Progenitor cell of endocrine pancreas (in vitro differentiated cells): ENCODE data around the gene DRAM2. TPM values are rescaled to one million over a fixed set of nuclear protein-coding genes. Genes with fewer than 3 reads are reported as not detected.

Experiments used
- DNase-seq: peaks from one replicate; pipeline ENCODE4 v3.0.0; 2021; ENCODE audit warnings: low spot score; ENCODE audit not compliant: unreplicated experiment
- H3K27ac Mint-ChIP-seq: 2 replicates; pipeline ENCODE4 v1.8.0; 2021; ENCODE audit warnings: mild to moderate bottlenecking, moderate library complexity, mixed read lengths
- H3K27me3 Mint-ChIP-seq: 2 replicates; pipeline ENCODE4 v1.8.0; 2021; ENCODE audit warnings: mixed read lengths
- H3K36me3 Mint-ChIP-seq: 2 replicates; pipeline ENCODE4 v1.8.0; 2022; ENCODE audit warnings: mixed read lengths; ENCODE audit not compliant: insufficient read depth
- H3K4me1 Mint-ChIP-seq: 2 replicates; pipeline ENCODE4 v1.8.0; 2021; ENCODE audit warnings: low read depth, mixed read lengths
- H3K4me3 Mint-ChIP-seq: 2 replicates; pipeline ENCODE4 v1.8.0; 2021; ENCODE audit warnings: low read depth, mild to moderate bottlenecking, moderate library complexity, mixed read lengths
- H3K9me3 Mint-ChIP-seq: 2 replicates; pipeline ENCODE4 v1.8.0; 2021; ENCODE audit warnings: low read depth, mixed read lengths
- CTCF ChIP-seq: fragments of 200-600 bp; sonication (generic); IDR thresholded peaks from one replicate; pipeline ENCODE4 v1.5.0; 2021; ENCODE audit warnings: antibody characterized with exemption, mild to moderate bottlenecking; ENCODE audit not compliant: unreplicated experiment
- long read RNA-seq: library from polyadenylated mRNA; unstranded; transcript quantifications from one replicate; pipeline ENCODE4 v2.0.0, GENCODE V29; 2020
- total RNA-seq: library from RNA; stranded (reverse); gene quantifications from 2 replicates; pipeline ENCODE4 v1.2.1, GENCODE V29; 2021

Gene DRAM2
- total RNA-seq = 34.4 and 35.4 TPM in 2 replicates
- long read RNA-seq, transcript DRAM2-208 (9 exons, 1,872 nt) = major isoform, 36 of 150 reads
- long read RNA-seq, transcript DRAM2-201 (9 exons, 2,246 nt) = minor isoform, 7 of 150 reads
- long read RNA-seq, partial matches to known transcripts = 8 of 150 reads
- long read RNA-seq, other reads (novel, unspliced or antisense) = 99 of 150 reads

GRCh38 chr1:111139956-111140679, at the start of gene DRAM2, which contains the start of gene CEPT1:
Gene DRAM2 (minus strand): TSS chr1:111140093. CDS start chr1:111131554, 8,539 bp downstream.
Gene CEPT1 (plus strand): TSS chr1:111140223. CDS start chr1:111147715, 7,492 bp downstream.
- Mint-ChIP-seq H3K4me3 (peak within 1 kb of the TSS; percentile 98), H3K36me3 (peaks cover 3% of the 10 kb centered on the region), H3K27me3 (no peaks in the 10 kb centered on the region), H3K9me3 (no peaks in the 10 kb centered on the region), H3K4me1 (peaks cover 24% of the 10 kb centered on the region), H3K27ac (peak within 1 kb of the TSS; percentile 99)
- peak; percentile 89 for DNase-seq
- no peak for TF ChIP-seq CTCF

- Mint-ChIP-seq H3K27ac (no peak overlapping the region), H3K4me1 (no peaks in the 10 kb centered on the region), H3K9me3 (no peaks in the 10 kb centered on the region), H3K4me3 (no peak overlapping the region), H3K27me3 (no peaks in the 10 kb centered on the region), H3K36me3 (peaks cover 21% of the 10 kb centered on the region)
- no peak for DNase-seq
- no peak for TF ChIP-seq CTCF
These were observed 44.8 kb upstream of the DRAM2 start for GRCh38 chr1:111184663-111185062.

- TF ChIP-seq CTCF = no peak
- peaks cover 13% of the 10 kb centered on the region for H3K36me3 Mint-ChIP-seq
These were observed 43.6 kb upstream of the DRAM2 start for GRCh38 chr1:111183308-111184069.

GRCh38 chr1:111182052-111182451, 42.2 kb upstream of the DRAM2 start:
- Mint-ChIP-seq H3K4me3 (no peak overlapping the region), H3K27ac (no peak overlapping the region), H3K27me3 (no peaks in the 10 kb centered on the region), H3K4me1 (no peaks in the 10 kb centered on the region), H3K9me3 (no peaks in the 10 kb centered on the region), H3K36me3 (peaks cover 8% of the 10 kb centered on the region)
- TF ChIP-seq CTCF = no peak
- no peak for DNase-seq

More at GRCh38 chr1:111183308-111184069, 43.6 kb upstream of the DRAM2 start:
- Mint-ChIP-seq H3K4me3 (no peak overlapping the region), H3K27me3 (no peaks in the 10 kb centered on the region), H3K27ac (no peak overlapping the region), H3K4me1 (no peaks in the 10 kb centered on the region), H3K9me3 (no peaks in the 10 kb centered on the region)
- no peak for DNase-seq

- Mint-ChIP-seq H3K4me3 (no peak overlapping the region), H3K27ac (no peak overlapping the region)
- no peak for DNase-seq
These were observed 40.2 kb upstream of the DRAM2 start for GRCh38 chr1:111179968-111180533.

More at GRCh38 chr1:111179968-111180533, 40.2 kb upstream of the DRAM2 start:
- Mint-ChIP-seq H3K36me3 (peaks cover 5% of the 10 kb centered on the region), H3K27me3 (no peaks in the 10 kb centered on the region), H3K9me3 (no peaks in the 10 kb centered on the region), H3K4me1 (no peaks in the 10 kb centered on the region)
- no peak for TF ChIP-seq CTCF
